BLaER1 (cell line): Measurements from ENCODE around the gene TCTN2.

Source experiments
- H3K27ac ChIP-seq: shearing (Covaris generic); formaldehyde crosslinking; 2 replicates; pipeline ENCODE4 v1.8.1; 2022
- H3K27me3 ChIP-seq: shearing (Covaris generic); formaldehyde crosslinking; 2 replicates; pipeline ENCODE4 v1.8.1; 2022
- H3K36me3 ChIP-seq: shearing (Covaris generic); formaldehyde crosslinking; 2 replicates; pipeline ENCODE4 v1.8.1; 2022
- H3K4me1 ChIP-seq: shearing (Covaris generic); formaldehyde crosslinking; 2 replicates; pipeline ENCODE4 v1.8.1; 2022
- H3K4me2 ChIP-seq: shearing (Covaris generic); formaldehyde crosslinking; 2 replicates; pipeline ENCODE4 v1.8.1; 2022
- H3K4me3 ChIP-seq: shearing (Covaris generic); formaldehyde crosslinking; 2 replicates; pipeline ENCODE4 v1.8.1; 2022
- H3K9ac ChIP-seq: shearing (Covaris generic); formaldehyde crosslinking; 2 replicates; pipeline ENCODE4 v1.8.1; 2022
- H3K9me3 ChIP-seq: shearing (Covaris generic); formaldehyde crosslinking; 2 replicates; pipeline ENCODE4 v1.8.1; 2022
- H4K20me1 ChIP-seq: shearing (Covaris generic); formaldehyde crosslinking; 2 replicates; pipeline ENCODE4 v1.8.1; 2022
- Cebpa-rat ChIP-seq: shearing (Covaris generic); IDR thresholded peaks from 2 replicates; pipeline ENCODE4 v1.8.1; 2022

TCTN2 gene

DNA sequence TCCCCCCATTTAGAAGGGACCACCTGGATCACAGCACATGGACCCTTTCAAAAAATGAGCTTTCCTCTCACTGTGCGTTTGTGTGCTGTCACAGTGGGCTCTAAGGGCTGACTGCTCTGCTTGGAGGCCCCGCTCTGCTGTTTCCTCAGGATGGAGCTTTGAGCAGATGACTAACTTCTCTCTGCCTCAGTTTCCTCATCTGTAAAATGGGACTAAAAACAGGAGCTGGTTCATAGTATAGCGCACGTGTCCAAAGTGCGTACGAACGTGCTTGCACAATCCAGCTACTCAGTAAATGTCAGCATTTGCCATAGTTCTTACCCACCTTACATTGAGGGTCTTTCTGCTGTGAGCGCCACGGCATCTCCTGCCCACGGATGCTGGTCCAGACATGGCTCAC is 78.4 kb downstream of the TCTN2 start:
- Histone ChIP-seq H4K20me1 (no peaks in the 10 kb centered on the region), H3K4me1 (peaks cover 5% of the 10 kb centered on the region; the same call in 1 of the 2 replicates), H3K4me3 (no peak overlapping the region), H3K9me3 (no peaks in the 10 kb centered on the region), H3K9ac (no peak overlapping the region), H3K27ac (no peak overlapping the region), H3K36me3 (peaks cover 90% of the 10 kb centered on the region), H3K27me3 (no peaks in the 10 kb centered on the region), H3K4me2 (no peak overlapping the region)
- TF ChIP-seq Cebpa-rat: no peak

DNA sequence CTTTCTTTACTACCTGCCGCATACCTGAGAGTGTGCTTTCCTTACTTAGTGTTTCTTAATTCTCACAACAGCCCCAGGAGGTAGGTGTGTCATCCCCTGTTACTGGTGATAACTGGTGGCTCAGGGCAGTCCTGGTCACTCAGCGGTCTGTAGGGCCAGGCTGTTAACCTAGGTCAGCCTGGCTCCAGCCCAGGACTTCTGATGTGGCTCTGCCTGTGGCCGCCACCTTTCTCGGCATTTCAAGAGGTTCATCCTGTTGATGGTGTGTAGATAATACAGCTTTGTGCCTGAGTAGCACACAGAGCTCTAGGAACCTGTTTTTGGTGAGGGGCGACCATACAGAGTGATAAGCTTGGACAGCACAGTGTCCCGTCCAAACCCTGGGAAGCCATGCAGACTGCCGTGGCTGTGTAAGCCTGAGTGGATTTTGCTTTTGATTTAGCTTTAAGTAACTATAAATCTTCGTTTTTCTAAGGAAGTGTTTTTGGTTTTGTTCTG is 79.3 kb downstream of the TCTN2 start:
- Histone ChIP-seq H3K4me2 (no peak overlapping the region), H3K9me3 (no peaks in the 10 kb centered on the region), H3K4me3 (no peak overlapping the region), H3K9ac (no peak overlapping the region), H4K20me1 (no peaks in the 10 kb centered on the region), H3K4me1 (peaks cover 5% of the 10 kb centered on the region; the same call in 1 of the 2 replicates), H3K27ac (no peak overlapping the region), H3K36me3 (peaks cover 90% of the 10 kb centered on the region), H3K27me3 (no peaks in the 10 kb centered on the region)
- TF ChIP-seq Cebpa-rat: no peak

DNA sequence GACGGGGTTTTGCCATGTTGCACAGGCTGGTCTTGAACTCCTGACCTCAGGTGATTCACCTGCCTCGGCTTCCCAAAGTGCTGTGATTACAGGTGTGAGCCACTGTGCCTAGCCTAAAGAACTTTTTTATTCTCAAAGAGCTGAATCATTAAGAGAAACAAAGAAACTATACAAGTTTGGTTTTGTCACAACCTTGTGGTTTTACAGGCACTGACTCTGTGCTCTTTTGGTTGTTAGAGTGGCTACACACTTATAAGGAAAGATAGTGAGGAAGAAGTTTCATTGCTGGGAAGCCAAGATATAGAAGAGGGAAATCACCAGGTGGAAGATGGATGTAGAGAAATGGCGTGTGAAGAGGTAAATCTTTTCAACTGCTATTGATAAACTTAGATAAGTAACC is 81.1 kb downstream of the TCTN2 start:
- Histone ChIP-seq H3K27me3 (no peaks in the 10 kb centered on the region), H3K36me3 (peaks cover 85% of the 10 kb centered on the region), H3K4me3 (no peak overlapping the region), H3K4me1 (peaks cover 5% of the 10 kb centered on the region; the same call in 1 of the 2 replicates), H4K20me1 (no peaks in the 10 kb centered on the region), H3K4me2 (no peak overlapping the region), H3K9ac (no peak overlapping the region), H3K9me3 (no peaks in the 10 kb centered on the region), H3K27ac (no peak overlapping the region)
- TF ChIP-seq Cebpa-rat: no peak

DNA sequence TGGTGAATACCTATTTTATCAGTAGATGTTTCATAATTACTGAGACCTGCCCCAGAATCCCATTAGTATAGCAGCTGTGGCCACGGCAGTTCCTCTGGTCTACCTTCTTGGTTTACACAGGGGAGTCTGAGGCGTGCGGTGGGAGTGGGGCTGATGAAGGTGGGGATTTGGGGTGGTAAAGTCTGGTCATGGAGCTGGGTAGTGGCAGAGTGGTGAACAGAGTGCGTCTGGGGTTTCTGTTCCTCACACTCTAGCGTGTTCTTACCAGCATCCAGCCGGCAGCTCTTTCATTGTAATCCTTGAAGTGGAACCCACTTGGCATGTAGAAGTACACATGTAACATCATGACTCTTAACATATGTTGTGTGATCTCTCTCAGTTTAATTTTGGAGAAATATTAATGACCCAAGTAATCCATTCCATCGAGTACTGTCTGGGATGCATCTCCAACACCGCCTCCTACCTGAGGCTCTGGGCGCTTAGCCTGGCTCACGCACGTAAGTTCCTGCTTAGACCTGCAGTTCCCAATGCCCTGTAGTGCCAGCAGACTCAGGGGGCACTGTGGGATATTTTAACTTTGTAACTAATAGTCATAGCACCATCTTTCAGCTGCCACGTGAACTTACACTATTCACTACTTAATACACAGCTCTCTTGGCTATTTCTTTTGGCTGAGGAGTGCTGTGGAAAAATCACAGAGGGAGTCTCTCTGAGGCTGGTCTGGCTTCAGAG is 83.3 kb downstream of the TCTN2 start:
- H3K4me1 ChIP-seq: no peaks in the 10 kb centered on the region
- H4K20me1 ChIP-seq: no peaks in the 10 kb centered on the region
- H3K4me2 ChIP-seq: no peak overlapping the region
- TF ChIP-seq Cebpa-rat: no peak
- H3K4me3 ChIP-seq: no peak overlapping the region
- no peaks in the 10 kb centered on the region for H3K9me3 ChIP-seq
- H3K9ac ChIP-seq: no peak overlapping the region
- H3K27me3 ChIP-seq: no peaks in the 10 kb centered on the region
- peaks cover 81% of the 10 kb centered on the region for H3K36me3 ChIP-seq
- no peak overlapping the region for H3K27ac ChIP-seq

DNA sequence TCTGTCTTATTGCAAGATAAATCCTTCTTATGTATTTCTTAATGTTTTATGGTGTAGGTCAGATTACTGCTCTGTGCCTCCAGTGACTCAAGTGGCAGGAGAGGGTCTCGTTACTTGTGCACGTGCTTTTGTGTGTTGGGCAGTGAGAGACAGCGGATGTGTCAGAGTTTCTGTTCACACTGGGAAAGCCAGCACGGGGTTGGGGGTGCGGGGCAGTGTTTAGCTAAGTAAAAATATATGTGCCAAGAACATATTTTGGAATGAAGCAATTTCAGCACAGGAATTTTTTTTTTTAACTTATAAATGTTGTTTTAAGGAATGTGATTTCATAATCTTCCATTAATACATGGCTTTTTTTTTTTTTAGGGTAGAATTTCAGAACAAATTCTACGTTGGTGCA is 86.6 kb downstream of the TCTN2 start:
- H3K9me3 ChIP-seq: no peaks in the 10 kb centered on the region

More for the DNA sequence above, 86.6 kb downstream of the TCTN2 start:
- H3K27ac ChIP-seq: no peak overlapping the region
- peaks cover 10% of the 10 kb centered on the region for H3K4me1 ChIP-seq
- H4K20me1 ChIP-seq: no peaks in the 10 kb centered on the region
- no peak overlapping the region for H3K4me3 ChIP-seq
- no peak overlapping the region for H3K4me2 ChIP-seq
- H3K9ac ChIP-seq: no peak overlapping the region
- peaks cover 12% of the 10 kb centered on the region for H3K27me3 ChIP-seq
- H3K36me3 ChIP-seq: peaks cover 53% of the 10 kb centered on the region
- TF ChIP-seq Cebpa-rat: no peak
